PFSK-1 (cell line): ENCODE measurements around the gene LRRC63.

Experiments used
- FOXP2 ChIP-seq: optimal IDR thresholded peaks from 2 replicates; pipeline ENCODE3; 2011; ENCODE audit warnings: borderline replicate concordance, control low read depth, inconsistent platforms; ENCODE audit not compliant: insufficient read depth; ENCODE audit errors: extremely low read length, extremely low read depth
- POLR2AphosphoS5 ChIP-seq: IDR thresholded peaks from 2 replicates; pipeline ENCODE4 v1.6.1; 2012; ENCODE audit warnings: low read depth, mild to moderate bottlenecking, control low read depth, low read length, moderate library complexity
- SIN3A ChIP-seq: IDR thresholded peaks from 2 replicates; pipeline ENCODE4 v1.6.1; 2012; ENCODE audit warnings: mild to moderate bottlenecking, low read length, moderate library complexity, borderline replicate concordance; ENCODE audit not compliant: insufficient read depth
- TAF1 ChIP-seq: IDR thresholded peaks from 2 replicates; pipeline ENCODE4 v1.6.1; 2012; ENCODE audit warnings: low read length, control low read depth, borderline replicate concordance; ENCODE audit not compliant: insufficient read depth
- TF ChIP-seq, protein P1 (sequence below), 2 experiments: IDR thresholded peaks; 2 replicates each; pipeline versions ENCODE4 v1.6.1 to v1.8.0; 2011 to 2012; ENCODE audit warnings: low read depth in 2 of 2, low read length in 2 of 2, control low read depth in 1 of 2, inconsistent platforms in 1 of 2, mild to moderate bottlenecking in 1 of 2, moderate library complexity in 1 of 2; ENCODE audit not compliant: insufficient read depth in 1 of 2

Gene LRRC63

DNA sequence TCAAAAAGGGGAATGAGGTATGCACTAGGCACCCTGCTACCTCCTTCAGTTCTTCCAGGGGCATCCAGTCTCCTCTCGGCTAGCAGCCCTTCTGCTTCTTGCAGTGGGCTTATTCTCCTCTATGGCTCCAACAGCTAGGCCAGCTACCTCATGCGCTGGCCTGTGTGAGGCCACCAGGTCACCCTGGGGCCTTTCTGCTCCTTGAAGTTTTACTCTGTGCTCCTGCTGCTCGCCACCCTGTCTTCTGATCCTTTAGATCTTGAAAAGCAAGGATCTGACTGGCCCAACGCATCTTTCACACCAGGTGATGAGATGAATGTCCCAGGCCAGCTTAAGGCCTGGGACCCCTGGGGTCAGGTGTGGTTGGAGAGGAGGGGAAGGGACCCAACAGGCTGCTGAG is 109.1 kb downstream of the LRRC63 start:
- TF ChIP-seq FOXP2 (no peak), TAF1 (no peak), SIN3A (no peak), POLR2AphosphoS5 (no peak)
- TF ChIP-seq, protein P1, sequence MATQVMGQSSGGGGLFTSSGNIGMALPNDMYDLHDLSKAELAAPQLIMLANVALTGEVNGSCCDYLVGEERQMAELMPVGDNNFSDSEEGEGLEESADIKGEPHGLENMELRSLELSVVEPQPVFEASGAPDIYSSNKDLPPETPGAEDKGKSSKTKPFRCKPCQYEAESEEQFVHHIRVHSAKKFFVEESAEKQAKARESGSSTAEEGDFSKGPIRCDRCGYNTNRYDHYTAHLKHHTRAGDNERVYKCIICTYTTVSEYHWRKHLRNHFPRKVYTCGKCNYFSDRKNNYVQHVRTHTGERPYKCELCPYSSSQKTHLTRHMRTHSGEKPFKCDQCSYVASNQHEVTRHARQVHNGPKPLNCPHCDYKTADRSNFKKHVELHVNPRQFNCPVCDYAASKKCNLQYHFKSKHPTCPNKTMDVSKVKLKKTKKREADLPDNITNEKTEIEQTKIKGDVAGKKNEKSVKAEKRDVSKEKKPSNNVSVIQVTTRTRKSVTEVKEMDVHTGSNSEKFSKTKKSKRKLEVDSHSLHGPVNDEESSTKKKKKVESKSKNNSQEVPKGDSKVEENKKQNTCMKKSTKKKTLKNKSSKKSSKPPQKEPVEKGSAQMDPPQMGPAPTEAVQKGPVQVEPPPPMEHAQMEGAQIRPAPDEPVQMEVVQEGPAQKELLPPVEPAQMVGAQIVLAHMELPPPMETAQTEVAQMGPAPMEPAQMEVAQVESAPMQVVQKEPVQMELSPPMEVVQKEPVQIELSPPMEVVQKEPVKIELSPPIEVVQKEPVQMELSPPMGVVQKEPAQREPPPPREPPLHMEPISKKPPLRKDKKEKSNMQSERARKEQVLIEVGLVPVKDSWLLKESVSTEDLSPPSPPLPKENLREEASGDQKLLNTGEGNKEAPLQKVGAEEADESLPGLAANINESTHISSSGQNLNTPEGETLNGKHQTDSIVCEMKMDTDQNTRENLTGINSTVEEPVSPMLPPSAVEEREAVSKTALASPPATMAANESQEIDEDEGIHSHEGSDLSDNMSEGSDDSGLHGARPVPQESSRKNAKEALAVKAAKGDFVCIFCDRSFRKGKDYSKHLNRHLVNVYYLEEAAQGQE (IDR thresholded peaks at IDR 0.05; ENCODE audit: insufficient read depth in 1 of 2, low read depth in 2 of 2, low read length in 2 of 2), result no peak

DNA sequence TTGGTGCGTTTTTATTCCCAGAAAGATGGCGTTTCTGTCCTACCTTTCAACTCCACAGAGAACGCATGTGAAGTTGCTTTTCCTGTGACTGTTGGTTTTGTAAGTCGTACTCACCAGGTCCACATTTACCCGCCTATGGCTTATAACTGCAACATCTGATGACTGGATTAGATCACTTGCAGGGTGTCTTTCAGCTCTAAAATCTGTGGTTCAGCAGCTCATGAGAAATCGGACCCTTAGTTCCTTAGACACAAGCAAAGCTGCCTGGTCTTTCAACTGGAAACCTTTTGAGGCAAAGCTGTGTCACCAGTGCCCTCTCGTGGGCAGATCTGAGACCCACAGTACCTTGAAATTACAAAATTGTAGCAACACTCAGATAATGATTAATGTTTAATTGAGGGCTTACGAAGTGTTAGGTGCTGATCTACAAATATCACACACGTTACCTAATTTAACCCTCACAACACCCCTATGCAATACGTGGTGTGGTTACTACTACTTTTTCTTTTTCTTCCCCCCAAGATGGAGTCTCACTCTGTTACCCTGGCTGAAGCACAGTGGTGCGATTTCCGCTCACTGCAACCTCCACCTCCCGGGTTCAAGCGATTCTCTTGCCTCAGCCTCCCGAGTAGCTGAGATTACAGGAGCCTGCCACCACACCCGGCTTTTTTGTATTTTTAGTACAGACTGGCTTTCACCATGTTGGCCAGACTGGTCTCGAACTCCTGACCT is 109.9 kb downstream of the LRRC63 start:
- TF ChIP-seq, protein P1 (IDR thresholded peaks at IDR 0.05; ENCODE audit: insufficient read depth in 1 of 2, low read depth in 2 of 2, low read length in 2 of 2), result no peak
- no peak for TF ChIP-seq POLR2AphosphoS5
- TF ChIP-seq SIN3A, result no peak
- no peak for TF ChIP-seq FOXP2
- no peak for TF ChIP-seq TAF1

DNA sequence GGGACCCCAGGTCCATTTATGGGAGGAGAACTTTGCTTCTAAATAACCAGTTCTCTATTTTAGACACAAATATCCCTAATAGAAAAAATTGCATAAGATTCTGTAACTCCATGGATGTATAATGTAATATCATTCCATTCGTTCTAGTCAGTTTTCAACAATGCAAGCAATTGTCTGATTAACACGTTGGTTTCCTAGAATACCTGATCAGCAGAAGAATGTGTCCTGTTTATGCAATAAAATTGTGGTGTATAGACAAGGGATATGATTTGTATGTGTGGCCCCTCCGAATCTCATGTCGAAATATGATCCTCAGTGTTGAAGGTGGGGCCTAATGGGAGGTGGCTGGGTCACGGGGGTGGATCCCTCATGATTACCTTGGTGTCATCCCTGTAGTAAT is 113.2 kb downstream of the LRRC63 start:
- TF ChIP-seq TAF1 (no peak), POLR2AphosphoS5 (no peak), FOXP2 (no peak), SIN3A (no peak)
- TF ChIP-seq, protein P1 (IDR thresholded peaks at IDR 0.05; ENCODE audit: insufficient read depth in 1 of 2, low read depth in 2 of 2, low read length in 2 of 2), result no peak
